HG03442 (cell line): ENCODE data around the gene ZNF678.
"Not testable (repeated sequence)": the region's sequence is repeated elsewhere in the genome, so short reads cannot be mapped to it uniquely, and the experiment has no call there.

Experiments
- ATAC-seq: cut with Tn5 transposase; IDR thresholded peaks from one replicate; pipeline ENCODE4 v1.9.1; 2021; ENCODE audit warnings: mild to moderate bottlenecking, moderate library complexity; ENCODE audit not compliant: unreplicated experiment

ZNF678 gene

GRCh38 chr1:227589777-227590176 lies 26.4 kb downstream of the ZNF678 start:
- not testable (repeated sequence) for ATAC-seq

- ATAC-seq, result not testable (repeated sequence)
These were observed 32.9 kb downstream of the ZNF678 start for GRCh38 chr1:227596222-227596621.

- no peak for ATAC-seq
These were observed 40.0 kb downstream of the ZNF678 start for GRCh38 chr1:227603327-227603726.

DNA sequence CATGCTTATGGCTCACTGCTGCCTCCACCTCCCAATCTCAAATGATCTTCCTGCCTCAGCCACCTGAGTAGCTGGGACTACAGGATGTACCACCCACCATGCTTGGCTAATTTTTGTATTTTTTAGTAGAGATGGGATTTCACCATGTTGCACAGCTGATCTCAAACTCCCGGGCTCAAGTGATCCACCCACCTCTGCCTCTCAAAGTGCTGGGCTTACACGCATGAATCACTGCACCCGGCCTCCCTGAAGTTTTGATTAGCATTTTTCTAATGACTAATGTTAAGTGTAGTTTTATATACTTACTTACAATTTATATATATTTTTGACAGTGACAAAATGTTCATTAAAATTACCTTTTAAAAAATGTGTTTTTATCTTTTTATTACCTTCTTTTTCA lies 41.1 kb downstream of the ZNF678 start:
- ATAC-seq, result no peak

- ATAC-seq, result not testable (repeated sequence)
These were observed 42.9 kb downstream of the ZNF678 start for GRCh38 chr1:227606271-227606670.

- ATAC-seq, result no peak
These were observed 44.1 kb downstream of the ZNF678 start for GRCh38 chr1:227607336-227607898.

GRCh38 chr1:227612658-227613057 lies 49.3 kb downstream of the ZNF678 start:
- no peak for ATAC-seq

DNA sequence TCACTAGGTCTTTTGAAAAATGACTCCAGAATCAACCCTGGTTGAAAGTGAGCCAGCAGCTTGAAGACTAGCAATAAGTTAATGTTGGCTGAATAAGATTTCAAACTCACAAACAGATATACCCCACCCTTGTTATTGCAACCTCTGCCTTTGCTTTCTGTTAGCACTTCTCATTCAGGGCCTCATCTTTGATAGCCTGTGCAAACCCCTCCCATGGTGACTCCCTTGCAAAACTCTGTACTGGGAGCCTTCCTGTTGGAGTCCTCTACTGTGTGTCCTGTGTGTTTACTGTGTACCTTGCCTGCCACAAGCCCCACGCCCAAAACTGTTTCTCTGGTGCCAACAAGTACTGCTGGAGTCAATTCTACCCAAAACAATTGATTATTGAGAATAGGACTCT lies 50.2 kb downstream of the ZNF678 start:
- no peak for ATAC-seq

DNA sequence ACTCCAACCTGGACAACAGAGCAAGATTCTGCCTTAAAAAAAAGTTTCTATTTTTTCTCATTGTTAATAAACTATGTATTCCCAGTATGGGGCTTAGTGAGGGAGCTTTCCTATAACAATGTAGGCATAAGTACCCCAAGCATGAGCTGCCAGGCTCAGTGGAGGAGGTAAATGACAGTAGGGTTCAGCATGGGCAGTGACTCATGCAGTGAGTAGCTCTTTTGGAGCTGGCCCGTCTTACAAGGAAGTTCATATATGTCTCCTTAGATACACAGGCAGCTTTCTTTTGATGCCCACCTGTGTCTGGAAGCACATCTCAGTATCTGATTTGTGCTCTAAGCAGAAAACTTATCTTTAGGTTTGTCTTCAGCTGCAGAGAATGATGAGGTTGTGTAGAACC lies 57.9 kb downstream of the ZNF678 start:
- no peak for ATAC-seq

DNA sequence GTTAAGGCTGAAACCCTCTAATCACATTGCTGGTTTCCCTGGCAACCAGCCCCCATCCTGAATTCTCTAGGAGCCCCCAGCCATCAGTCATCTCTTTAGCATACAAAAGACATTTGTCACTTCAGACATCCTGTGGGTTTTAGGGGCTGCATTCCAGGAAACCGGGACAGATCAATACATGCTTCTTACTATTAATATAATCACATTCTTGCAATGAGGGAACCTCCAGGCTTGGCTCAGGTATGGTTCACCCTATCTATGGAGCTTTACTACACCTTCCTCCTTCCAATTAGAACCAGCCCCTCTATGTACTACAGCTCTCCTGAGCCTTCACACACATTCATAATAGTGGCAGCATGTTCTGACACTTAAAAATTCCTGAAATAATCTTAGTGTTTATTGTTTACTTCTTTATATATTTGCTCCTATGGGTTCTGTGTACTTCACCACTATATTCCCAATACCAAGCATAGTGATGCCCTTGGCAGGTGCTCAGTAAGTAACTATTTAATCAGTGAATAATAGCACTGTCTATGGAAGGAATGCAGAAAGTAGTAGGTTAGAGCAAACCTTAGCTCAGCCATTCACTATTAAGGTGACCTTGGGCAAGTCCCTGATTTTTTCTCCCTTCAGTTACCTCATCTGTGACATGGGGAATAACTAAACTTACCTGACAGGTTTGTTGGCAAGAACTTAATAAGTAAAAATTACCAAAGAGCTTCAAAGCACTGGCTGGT lies 59.6 kb downstream of the ZNF678 start:
- ATAC-seq, result no peak

- ATAC-seq, result no peak
These were observed 69.0 kb downstream of the ZNF678 start for GRCh38 chr1:227632325-227632724.

- no peak for ATAC-seq
These were observed 72.2 kb downstream of the ZNF678 start for GRCh38 chr1:227635596-227635995.

- no peak for ATAC-seq
These were observed 91.1 kb downstream of the ZNF678 start for GRCh38 chr1:227654431-227654830.

DNA sequence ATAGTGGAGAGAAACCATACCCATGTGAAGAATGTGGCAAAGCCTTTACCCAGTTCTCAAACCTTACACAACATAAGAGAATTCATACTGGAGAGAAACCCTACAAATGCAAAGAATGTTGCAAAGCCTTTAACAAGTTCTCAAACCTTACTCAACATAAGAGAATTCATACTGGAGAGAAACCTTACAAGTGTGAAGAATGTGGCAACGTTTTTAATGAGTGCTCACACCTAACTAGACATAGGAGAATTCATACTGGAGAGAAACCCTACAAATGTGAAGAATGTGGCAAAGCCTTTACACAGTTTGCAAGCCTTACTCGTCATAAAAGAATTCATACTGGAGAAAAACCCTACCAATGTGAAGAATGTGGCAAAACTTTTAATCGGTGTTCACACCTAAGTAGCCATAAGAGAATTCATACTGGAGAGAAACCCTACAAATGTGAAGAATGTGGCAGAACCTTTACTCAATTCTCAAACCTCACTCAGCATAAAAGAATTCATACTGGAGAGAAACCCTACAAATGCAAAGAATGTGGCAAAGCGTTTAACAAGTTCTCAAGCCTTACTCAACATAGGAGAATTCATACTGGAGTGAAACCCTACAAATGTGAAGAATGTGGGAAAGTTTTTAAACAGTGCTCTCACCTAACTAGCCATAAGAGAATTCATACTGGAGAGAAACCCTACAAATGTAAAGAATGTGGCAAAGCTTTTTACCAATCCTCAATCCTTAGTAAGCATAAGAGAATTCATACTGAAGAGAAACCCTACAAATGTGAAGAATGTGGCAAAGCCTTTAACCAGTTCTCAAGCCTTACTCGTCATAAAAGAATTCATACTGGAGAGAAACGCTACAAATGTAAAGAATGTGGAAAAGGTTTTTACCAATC lies 91.7 kb downstream of the ZNF678 start:
- no peak for ATAC-seq

DNA sequence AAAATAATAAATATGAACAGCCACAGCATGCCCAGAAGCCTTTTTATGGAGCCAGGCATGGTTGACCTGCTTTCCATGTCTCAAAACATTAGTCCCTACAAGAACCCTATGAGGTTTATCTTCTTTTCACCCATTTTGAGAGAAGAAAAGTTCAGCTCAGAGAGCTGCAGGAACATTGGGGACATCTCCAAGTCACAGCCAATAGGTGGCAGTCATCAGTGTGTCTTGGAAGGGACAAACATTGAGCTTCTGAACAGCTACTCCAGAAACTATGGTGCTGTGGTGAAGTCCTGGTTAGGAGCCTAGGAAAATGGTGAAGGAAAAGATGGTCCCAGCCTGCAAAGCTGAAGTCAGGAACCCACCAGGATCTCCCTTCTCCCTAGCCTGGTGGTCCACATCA lies 98.1 kb downstream of the ZNF678 start:
- no peak for ATAC-seq

DNA sequence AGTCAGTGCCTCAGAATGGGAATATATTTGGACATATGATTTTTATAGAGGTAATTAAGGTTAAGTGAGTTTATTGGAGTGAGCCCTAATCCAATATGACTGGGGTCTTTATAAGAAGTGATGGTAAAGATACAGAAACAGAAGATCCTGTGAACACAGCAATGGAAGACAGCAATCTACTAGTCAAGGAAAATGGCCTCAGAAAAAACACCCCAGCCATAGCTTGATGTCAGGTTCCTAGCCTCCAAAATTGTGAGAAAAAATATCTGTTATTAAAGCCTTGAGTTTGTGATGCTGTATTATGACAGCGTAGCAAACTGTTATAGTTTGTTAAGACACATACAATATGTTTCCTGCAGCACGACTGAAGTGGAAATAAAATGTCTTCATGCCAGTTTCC lies 99.6 kb downstream of the ZNF678 start:
- no peak for ATAC-seq

GRCh38 chr1:227666286-227666685 lies 102.9 kb downstream of the ZNF678 start:
- no peak for ATAC-seq

DNA sequence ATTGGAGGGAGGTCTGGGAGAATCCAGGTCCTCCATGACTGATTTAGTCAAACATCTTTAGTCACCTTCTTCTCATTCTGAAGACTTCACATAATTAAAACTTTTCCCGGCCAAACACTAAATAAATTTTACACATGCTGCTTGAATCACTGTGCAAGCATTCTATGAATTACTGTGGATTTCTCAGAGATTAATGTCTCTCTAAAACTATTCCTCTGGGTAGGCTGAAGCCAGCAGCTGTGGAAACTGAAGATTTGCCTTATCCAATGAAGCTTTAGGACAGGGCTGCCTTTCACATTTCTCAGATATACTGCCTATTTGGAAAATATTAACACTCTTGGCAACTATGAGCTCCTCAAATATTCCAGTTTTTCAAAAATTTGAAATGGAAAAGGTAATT lies 110.1 kb downstream of the ZNF678 start:
- ATAC-seq, result no peak

GRCh38 chr1:227685807-227686206 lies 122.5 kb downstream of the ZNF678 start:
- no peak for ATAC-seq

GRCh38 chr1:227697321-227697864 lies 134.0 kb downstream of the ZNF678 start:
- ATAC-seq, result no peak

DNA sequence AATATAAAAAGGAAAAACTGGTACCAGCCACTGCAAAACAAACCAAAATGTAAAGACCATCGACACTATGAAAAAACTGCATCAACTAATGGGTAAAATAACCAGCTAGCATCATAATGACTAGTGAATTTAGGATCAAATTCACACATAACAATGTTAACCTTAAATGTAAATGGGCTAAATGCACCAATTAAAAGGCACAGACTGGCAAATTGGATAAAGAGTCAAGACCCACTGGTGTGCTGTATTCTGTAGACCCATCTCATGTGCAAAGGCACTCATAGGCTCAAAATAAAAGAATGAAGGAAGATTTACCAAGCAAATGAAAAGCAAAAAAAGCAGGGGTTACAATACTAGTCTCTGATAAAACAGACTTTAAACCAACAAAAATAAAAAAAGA lies 138.3 kb downstream of the ZNF678 start:
- ATAC-seq, result not testable (repeated sequence)
